Keratinocyte (primary cell): ENCODE data around the gene CPTP.

Source experiments
- EZH2 ChIP-seq: IDR thresholded peaks from one replicate; pipeline ENCODE4 v1.6.1; 2012; ENCODE audit warnings: inconsistent platforms, mild to moderate bottlenecking, low read length, moderate library complexity
- TF ChIP-seq, protein P1 (sequence below), 3 experiments: IDR thresholded peaks in 1 of 3; conservative IDR thresholded peaks in 1 of 3; optimal IDR thresholded peaks in 1 of 3; 2 replicates in 2 of 3; 3 replicates in 1 of 3; pipeline versions ENCODE3 to v1.5.1; 2011; ENCODE audit warnings: low read length in 3 of 3, mild to moderate bottlenecking in 3 of 3, moderate library complexity in 2 of 3, control low read depth in 1 of 3, inconsistent platforms in 1 of 3; ENCODE audit not compliant: insufficient read depth in 2 of 3; ENCODE audit errors: extremely low read depth in 1 of 3

DNA sequence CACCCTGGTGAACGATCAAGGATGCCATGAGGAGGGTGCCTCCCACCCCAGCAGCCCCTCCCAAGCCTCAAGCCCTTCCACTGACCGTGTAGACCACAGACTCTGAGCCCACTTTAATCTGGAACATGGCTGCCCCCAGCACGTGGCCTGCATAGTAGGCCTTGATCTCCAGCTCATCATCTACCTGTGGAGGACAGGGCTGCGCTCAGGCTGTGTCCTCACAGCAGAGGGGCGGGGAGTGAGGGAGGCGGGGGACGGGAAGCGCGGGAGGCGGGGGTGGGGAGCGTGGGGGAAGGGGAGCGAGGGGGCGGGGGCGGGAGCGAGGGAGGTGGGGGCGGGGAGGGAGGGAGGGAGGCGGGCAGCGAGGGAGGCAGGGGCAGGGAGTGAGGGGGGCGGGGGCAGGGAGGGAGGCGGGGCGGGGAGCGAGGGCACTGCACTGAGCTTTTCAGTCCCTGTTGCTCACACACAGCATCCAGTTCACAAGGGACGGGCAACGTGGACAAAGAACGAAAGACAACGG, 9.1 kb upstream of the CPTP start:
- TF ChIP-seq, protein P1, sequence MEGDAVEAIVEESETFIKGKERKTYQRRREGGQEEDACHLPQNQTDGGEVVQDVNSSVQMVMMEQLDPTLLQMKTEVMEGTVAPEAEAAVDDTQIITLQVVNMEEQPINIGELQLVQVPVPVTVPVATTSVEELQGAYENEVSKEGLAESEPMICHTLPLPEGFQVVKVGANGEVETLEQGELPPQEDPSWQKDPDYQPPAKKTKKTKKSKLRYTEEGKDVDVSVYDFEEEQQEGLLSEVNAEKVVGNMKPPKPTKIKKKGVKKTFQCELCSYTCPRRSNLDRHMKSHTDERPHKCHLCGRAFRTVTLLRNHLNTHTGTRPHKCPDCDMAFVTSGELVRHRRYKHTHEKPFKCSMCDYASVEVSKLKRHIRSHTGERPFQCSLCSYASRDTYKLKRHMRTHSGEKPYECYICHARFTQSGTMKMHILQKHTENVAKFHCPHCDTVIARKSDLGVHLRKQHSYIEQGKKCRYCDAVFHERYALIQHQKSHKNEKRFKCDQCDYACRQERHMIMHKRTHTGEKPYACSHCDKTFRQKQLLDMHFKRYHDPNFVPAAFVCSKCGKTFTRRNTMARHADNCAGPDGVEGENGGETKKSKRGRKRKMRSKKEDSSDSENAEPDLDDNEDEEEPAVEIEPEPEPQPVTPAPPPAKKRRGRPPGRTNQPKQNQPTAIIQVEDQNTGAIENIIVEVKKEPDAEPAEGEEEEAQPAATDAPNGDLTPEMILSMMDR (optimal IDR thresholded peaks at IDR 0.05 in 1 of 3, IDR thresholded peaks at IDR 0.05 in 1 of 3, conservative IDR thresholded peaks at IDR 0.05 in 1 of 3; ENCODE audit: extremely low read depth in 1 of 3, insufficient read depth in 2 of 3, low read length in 3 of 3): no peak
- TF ChIP-seq EZH2: no peak
